ENCODE data around the gene GLYR1.

DNA sequence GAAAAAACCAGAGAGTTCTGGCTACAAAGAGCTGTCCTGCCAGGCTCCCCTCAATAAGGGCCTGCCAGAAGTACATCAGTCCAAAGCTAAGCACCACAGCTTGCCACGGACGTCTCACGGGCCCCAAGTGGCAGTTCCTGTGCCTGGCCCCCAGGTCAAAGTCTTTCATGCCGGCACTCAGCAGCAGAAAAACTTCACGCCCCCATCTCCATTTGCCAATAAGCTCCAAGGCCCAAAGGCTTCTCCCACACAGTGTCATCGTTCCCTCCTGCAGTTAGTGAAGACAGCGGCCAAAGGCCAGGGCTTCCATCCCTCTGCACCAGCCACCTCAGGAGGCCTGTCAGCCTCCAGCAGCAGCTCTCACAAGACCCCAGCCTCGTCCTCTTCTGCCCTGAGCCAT, 27.6 kb upstream of the GLYR1 start:
- TF ChIP-seq, protein P1, sequence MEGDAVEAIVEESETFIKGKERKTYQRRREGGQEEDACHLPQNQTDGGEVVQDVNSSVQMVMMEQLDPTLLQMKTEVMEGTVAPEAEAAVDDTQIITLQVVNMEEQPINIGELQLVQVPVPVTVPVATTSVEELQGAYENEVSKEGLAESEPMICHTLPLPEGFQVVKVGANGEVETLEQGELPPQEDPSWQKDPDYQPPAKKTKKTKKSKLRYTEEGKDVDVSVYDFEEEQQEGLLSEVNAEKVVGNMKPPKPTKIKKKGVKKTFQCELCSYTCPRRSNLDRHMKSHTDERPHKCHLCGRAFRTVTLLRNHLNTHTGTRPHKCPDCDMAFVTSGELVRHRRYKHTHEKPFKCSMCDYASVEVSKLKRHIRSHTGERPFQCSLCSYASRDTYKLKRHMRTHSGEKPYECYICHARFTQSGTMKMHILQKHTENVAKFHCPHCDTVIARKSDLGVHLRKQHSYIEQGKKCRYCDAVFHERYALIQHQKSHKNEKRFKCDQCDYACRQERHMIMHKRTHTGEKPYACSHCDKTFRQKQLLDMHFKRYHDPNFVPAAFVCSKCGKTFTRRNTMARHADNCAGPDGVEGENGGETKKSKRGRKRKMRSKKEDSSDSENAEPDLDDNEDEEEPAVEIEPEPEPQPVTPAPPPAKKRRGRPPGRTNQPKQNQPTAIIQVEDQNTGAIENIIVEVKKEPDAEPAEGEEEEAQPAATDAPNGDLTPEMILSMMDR (IDR thresholded peaks at IDR 0.05; ENCODE audit: low read length) = no peak
- TF ChIP-seq EZH2phosphoT487 (IDR thresholded peaks at IDR 0.05; ENCODE audit: low read length) (no peak), EZH2 (optimal IDR thresholded peaks at IDR 0.05; ENCODE audit: low read depth, low read length) (no peak)

Data from MM.1S (cell line).